Heart left ventricle (tissue), 13 donors: ENCODE data around the gene CSTF3.
"Not testable (repeated sequence)": the region's sequence is repeated elsewhere in the genome, so short reads cannot be mapped to it uniquely, and the experiment has no call there.

Experiments
- POLR2A ChIP-seq, 2 donors: fragments of 450-650 bp; IDR thresholded peaks; one replicate each; pipeline ENCODE4 v1.6.1; 2017; ENCODE audit warnings: antibody characterized with exemption in 2 of 2, mild to moderate bottlenecking in 2 of 2, moderate library complexity in 2 of 2
- TF ChIP-seq, protein P1 (sequence below), 12 donors: fragments of 200-600 bp; sonication (generic) in 4 of 12; IDR thresholded peaks; one replicate each; pipeline versions ENCODE4 v1.5.0 to v1.8.0; 2018 to 2022; ENCODE audit warnings: antibody characterized with exemption in 12 of 12, mild to moderate bottlenecking in 5 of 12
- donor health status: ischemic (EF 13 %, LVEDD 7.1; RV severe dilation, severe dysfunction).
- donor health status: DM: no; HTN: yes; CAD: no.
- donor health status: DM: no; HTN: no; CAD: no.
- donor health status: ischemic (EF 25% LVEDD 6.9; RV normal size, moderate dysfunction).
- donor health status: ischemic (EF 25% LVEDD 5.7; RV mildly dilated, moderate dysfunction).
- donor health status: ischemic (EF 35%, LVEDD 5.7; RV mildly dilated, moderate dysfunction).
- donor health status: nonischemic (EF 11% LVEDD 7.7; RV severe dilation, severe dysfunction).
- donor health status: DM: yes; HTN: yes; CAD: no.
- donor health status: PGD.
- donor health status: ischemic (EF 29% LVEDD 5.4; RV normal size, mild dysfunction).
- donor health status: nonischemic (EF 23%, LVEDD 6.1; RV moderate dilation, normal function).

DNA sequence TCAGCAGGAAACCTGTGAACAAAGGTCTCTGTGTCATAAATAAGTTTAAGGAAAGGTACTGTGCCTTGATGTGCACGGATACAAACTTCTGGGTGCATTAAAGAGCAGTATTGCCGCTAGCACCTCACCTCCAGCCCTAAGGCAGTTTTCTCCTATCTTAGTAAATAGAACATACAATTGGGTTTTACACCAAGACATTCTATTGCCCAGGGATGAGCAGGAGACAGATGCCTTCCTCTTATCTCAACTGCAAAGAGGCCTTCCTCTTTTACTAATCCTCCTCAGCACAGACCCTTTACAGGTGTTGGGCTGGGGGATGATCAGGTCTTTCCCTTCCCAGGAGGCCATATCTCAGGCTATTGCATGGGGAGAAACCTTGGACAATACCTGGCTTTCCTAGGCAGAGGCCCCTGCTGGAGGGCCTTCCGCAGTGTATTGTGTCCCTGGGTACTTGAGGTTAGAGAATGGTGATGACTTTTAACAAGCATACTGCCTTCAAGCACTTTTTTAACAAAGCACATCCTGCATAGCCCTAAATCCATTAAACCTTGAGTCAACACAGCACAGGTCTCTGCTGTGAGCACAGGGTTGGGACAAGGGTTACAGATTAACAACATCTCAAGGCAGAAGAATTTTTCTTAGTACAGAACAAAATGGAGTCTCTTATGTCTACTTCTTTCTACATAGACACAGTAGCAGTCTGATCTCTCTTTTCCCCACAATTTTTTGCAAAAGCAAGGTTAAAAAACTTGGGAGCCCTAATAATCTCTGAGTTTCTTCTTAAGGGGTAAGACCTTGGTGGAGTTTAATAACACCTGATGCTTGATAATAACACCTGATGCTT, 111.5 kb downstream of the CSTF3 start:
- TF ChIP-seq, protein P1, sequence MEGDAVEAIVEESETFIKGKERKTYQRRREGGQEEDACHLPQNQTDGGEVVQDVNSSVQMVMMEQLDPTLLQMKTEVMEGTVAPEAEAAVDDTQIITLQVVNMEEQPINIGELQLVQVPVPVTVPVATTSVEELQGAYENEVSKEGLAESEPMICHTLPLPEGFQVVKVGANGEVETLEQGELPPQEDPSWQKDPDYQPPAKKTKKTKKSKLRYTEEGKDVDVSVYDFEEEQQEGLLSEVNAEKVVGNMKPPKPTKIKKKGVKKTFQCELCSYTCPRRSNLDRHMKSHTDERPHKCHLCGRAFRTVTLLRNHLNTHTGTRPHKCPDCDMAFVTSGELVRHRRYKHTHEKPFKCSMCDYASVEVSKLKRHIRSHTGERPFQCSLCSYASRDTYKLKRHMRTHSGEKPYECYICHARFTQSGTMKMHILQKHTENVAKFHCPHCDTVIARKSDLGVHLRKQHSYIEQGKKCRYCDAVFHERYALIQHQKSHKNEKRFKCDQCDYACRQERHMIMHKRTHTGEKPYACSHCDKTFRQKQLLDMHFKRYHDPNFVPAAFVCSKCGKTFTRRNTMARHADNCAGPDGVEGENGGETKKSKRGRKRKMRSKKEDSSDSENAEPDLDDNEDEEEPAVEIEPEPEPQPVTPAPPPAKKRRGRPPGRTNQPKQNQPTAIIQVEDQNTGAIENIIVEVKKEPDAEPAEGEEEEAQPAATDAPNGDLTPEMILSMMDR (IDR thresholded peaks at IDR 0.05), result not testable (repeated sequence)
- not testable (repeated sequence) for TF ChIP-seq POLR2A (IDR thresholded peaks at IDR 0.05)
